ENCODE results near the gene TM2D1. TPM values are rescaled to one million over a fixed set of nuclear protein-coding genes. Genes with fewer than 3 reads are reported as not detected.

TM2D1 gene
- total and polyA plus RNA-seq, 2 experiments from 2014 or later = 91.3 to 101 TPM

DNA sequence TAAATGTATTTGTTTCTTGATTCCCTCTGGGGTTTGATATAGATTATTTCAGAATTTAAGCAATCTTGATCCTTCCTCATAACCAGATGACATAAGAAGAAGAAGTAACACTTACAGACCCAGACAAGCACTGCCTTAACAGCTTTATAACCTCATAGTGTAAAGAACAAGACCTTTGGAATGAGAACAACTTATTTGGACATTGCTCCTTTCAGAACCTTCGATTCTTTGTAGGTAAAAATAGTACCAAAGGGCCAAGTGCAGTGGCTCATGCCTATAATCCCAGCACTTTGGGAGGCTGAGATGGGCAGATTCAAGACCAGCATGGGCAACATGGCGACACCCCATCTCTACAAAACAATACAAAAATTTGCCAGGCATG, 15.0 kb downstream of the TM2D1 start:
- H3K4me1 ChIP-seq (ENCODE audit: insufficient read depth) = peaks cover 13% of the 10 kb centered on the region
- 90% methylated on average over 2 of the region's 2 CpGs for WGBS (ENCODE audit: low lambda C conversion rate, missing lambda C conversion rate)
- no peaks in the 10 kb centered on the region for H3K27me3 ChIP-seq
- H3K79me2 ChIP-seq = peaks cover 49% of the 10 kb centered on the region
- H2AFZ ChIP-seq = no peak overlapping the region
- H3K4me3 ChIP-seq = no peak overlapping the region
- H3K9me3 ChIP-seq (ENCODE audit: low read depth) = no peaks in the 10 kb centered on the region
- TF ChIP-seq, protein P1, sequence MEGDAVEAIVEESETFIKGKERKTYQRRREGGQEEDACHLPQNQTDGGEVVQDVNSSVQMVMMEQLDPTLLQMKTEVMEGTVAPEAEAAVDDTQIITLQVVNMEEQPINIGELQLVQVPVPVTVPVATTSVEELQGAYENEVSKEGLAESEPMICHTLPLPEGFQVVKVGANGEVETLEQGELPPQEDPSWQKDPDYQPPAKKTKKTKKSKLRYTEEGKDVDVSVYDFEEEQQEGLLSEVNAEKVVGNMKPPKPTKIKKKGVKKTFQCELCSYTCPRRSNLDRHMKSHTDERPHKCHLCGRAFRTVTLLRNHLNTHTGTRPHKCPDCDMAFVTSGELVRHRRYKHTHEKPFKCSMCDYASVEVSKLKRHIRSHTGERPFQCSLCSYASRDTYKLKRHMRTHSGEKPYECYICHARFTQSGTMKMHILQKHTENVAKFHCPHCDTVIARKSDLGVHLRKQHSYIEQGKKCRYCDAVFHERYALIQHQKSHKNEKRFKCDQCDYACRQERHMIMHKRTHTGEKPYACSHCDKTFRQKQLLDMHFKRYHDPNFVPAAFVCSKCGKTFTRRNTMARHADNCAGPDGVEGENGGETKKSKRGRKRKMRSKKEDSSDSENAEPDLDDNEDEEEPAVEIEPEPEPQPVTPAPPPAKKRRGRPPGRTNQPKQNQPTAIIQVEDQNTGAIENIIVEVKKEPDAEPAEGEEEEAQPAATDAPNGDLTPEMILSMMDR (IDR thresholded peaks at IDR 0.05; ENCODE audit: poor library complexity) = no peak
- TF ChIP-seq EZH2 (IDR thresholded peaks at IDR 0.05; ENCODE audit: borderline replicate concordance) (no peak), EZH2phosphoT487 (IDR thresholded peaks at IDR 0.05; ENCODE audit: low read depth, severe bottlenecking, unreplicated experiment) (no peak)
- H4K20me1 ChIP-seq (ENCODE audit: insufficient read depth, poor library complexity, severe bottlenecking) = no peaks in the 10 kb centered on the region
- no peaks in the 10 kb centered on the region for H3K9me2 ChIP-seq (replicated peaks; ENCODE audit: insufficient read depth)
- H3K27ac ChIP-seq = no peak overlapping the region
- H3K36me3 ChIP-seq (replicated peaks; ENCODE audit: insufficient read depth, low read depth) = no peaks in the 10 kb centered on the region
- H3K4me2 ChIP-seq = no peak overlapping the region
- no peak for DNase-seq (ENCODE audit: low spot score)

DNA sequence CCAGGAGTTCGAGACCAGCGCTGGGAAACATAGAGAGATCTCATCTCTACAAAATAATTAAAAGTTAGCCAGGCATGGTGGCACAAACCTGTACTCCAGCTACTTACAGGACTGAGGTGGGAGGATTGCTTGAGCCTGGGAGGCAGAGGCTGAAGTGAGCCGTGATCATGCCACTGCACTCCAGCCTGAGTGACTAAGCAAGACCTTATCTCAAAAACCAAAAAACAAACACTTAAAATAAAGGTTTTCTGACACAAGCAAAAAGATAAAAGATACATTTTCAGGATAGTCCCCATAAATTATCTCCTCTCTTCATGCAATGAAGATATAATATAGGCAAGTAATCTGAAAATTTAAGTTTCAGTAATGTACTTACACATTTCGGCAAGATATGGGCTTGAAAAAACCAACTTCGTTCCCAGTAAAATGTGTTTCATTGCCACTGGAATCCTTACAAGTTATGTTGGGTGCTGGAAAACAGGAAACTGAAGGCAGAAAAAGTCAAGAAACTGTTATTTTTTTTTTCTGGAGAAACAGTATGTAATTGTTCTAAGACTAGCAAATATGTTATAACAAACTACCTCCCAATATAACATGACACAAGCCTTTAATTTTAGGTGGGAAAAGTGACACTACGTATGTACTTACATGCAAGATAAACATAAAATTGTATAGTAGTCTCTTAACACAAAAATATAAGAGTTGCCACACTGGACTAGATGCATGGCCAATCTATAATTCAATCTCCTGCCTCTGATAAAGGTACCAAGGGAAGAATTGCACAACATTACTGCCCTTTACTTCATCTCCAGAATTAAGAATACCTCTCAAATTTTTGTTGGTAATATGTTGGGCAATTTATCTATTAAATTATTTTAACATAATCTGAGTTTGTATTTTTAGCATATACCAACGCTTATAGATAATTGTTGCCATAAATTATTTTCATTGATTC, 15.7 kb downstream of the TM2D1 start:
- H3K27me3 ChIP-seq = no peaks in the 10 kb centered on the region
- no peaks in the 10 kb centered on the region for H3K9me3 ChIP-seq (ENCODE audit: low read depth)
- TF ChIP-seq EZH2 (IDR thresholded peaks at IDR 0.05; ENCODE audit: borderline replicate concordance) (no peak), EZH2phosphoT487 (IDR thresholded peaks at IDR 0.05; ENCODE audit: low read depth, severe bottlenecking, unreplicated experiment) (no peak)
- TF ChIP-seq, protein P1 (IDR thresholded peaks at IDR 0.05; ENCODE audit: poor library complexity) = no peak
- H2AFZ ChIP-seq = no peak overlapping the region
- no peaks in the 10 kb centered on the region for H3K9me2 ChIP-seq (replicated peaks; ENCODE audit: insufficient read depth)
- DNase-seq (ENCODE audit: low spot score) = no peak
- H3K36me3 ChIP-seq (replicated peaks; ENCODE audit: insufficient read depth, low read depth) = no peaks in the 10 kb centered on the region
- no peak overlapping the region for H3K4me2 ChIP-seq
- WGBS (ENCODE audit: low lambda C conversion rate, missing lambda C conversion rate) = 86% methylated on average over 7 of the region's 7 CpGs
- H3K79me2 ChIP-seq = peaks cover 48% of the 10 kb centered on the region
- H3K4me1 ChIP-seq (ENCODE audit: insufficient read depth) = peaks cover 13% of the 10 kb centered on the region
- H4K20me1 ChIP-seq (ENCODE audit: insufficient read depth, poor library complexity, severe bottlenecking) = no peaks in the 10 kb centered on the region
- H3K4me3 ChIP-seq = no peak overlapping the region
- H3K27ac ChIP-seq = peak overlapping the region; percentile 37

DNA sequence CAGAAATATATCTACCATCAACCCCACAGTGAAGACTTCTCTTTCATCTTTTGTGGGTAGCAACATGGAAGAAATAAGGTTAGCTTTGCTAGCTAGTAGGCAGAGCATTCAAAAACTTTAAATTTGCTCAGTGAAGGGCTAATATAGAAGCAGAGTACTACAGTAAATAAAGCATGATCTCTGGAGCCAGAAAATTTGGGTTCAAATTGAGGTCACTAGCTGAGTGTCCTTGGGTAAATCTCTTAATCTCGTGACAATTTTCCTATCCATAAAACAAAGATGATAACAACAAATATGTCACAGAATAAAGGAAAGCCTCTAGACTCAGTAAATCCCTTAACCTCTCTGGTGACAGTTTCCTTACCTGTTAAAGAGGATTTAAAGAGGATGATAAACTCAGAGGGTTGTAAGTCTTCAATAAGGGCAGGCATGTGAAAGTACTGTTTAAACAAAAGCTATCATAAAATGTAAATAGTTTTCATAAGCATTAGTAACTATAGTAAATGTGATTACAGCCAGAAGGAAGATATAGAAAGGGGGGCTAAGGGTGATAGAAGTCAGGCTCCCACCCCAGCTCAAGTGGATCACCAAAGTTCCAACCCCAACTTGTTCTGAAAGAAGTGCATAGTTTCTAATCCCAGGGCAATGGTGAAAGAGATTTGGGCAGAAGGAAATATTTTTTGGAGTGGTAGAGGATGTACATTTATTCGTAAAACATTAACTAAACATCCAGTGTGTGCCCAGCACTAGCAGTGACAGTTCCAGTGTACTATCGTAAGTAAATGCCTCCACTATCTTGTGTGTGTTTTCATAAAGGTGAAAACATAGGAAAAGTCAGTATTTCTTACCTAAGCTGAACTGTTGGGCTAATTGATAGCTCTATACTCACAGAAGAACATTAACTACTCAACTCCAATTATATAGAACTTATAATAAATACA, 24.8 kb downstream of the TM2D1 start:
- Histone ChIP-seq H2AFZ (no peak overlapping the region), H3K9me3 (ENCODE audit: low read depth) (no peaks in the 10 kb centered on the region), H3K27me3 (no peaks in the 10 kb centered on the region), H3K27ac (peak overlapping the region; percentile 26), H3K36me3 (replicated peaks; ENCODE audit: insufficient read depth, low read depth) (no peaks in the 10 kb centered on the region), H3K9me2 (replicated peaks; ENCODE audit: insufficient read depth) (no peaks in the 10 kb centered on the region), H4K20me1 (ENCODE audit: insufficient read depth, poor library complexity, severe bottlenecking) (no peaks in the 10 kb centered on the region), H3K4me3 (no peak overlapping the region), H3K4me2 (no peak overlapping the region), H3K4me1 (ENCODE audit: insufficient read depth) (peaks cover 22% of the 10 kb centered on the region), H3K79me2 (peaks cover 3% of the 10 kb centered on the region)
- 21% methylated on average over 3 of the region's 3 CpGs for WGBS (ENCODE audit: low lambda C conversion rate, missing lambda C conversion rate)
- peak; percentile 100 for TF ChIP-seq EZH2phosphoT487 (IDR thresholded peaks at IDR 0.05; ENCODE audit: low read depth, severe bottlenecking, unreplicated experiment)
- TF ChIP-seq, protein P1 (IDR thresholded peaks at IDR 0.05; ENCODE audit: poor library complexity) = no peak
- peak; percentile 26 for DNase-seq (ENCODE audit: low spot score)
